Esophagus muscularis mucosa (tissue), 4 donors: ENCODE data around the gene CNN2.

Source experiments
- EP300 ChIP-seq: sonication (generic); formaldehyde crosslinking; IDR thresholded peaks from one replicate; pipeline ENCODE4 v1.6.1; 2017; ENCODE audit warnings: antibody characterized with exemption
- POLR2A ChIP-seq: fragments of 450-650 bp; IDR thresholded peaks from one replicate; pipeline ENCODE4 v1.6.1; 2017; ENCODE audit warnings: antibody characterized with exemption, moderate library complexity, mild to moderate bottlenecking, low read depth
- POLR2AphosphoS5 ChIP-seq, 2 donors: sonication (generic); formaldehyde crosslinking; IDR thresholded peaks; one replicate each; pipeline ENCODE4 v1.6.1; 2017; ENCODE audit warnings: antibody characterized with exemption in 2 of 2
- TF ChIP-seq, protein P1 (sequence below), 3 experiments: fragments of 200-600 bp in 2 of 3; fragments of 450-650 bp in 1 of 3; sonication (generic) in 2 of 3; IDR thresholded peaks; one replicate each; pipeline ENCODE4 v1.5.1; 2017 to 2019; ENCODE audit warnings: antibody characterized with exemption in 3 of 3, mild to moderate bottlenecking in 2 of 3, moderate library complexity in 1 of 3

DNA sequence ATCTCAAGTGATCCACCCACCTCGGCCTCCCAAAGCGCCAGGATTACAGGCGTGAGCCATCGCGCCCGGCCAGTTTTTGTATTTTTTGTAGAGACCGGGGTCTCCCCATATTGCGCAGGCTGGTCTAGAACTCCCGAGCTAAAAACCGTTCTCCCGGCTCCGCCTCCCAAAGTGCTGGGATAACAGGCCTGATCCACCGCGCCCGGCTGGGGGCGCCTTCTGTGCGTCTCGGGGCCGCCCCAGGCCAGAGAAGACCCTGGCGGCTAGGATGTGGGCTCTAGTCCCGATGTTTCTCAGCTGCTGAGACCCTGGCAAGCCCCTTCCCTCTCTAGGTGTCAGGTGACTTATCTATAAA is 44.1 kb downstream of the CNN2 start:
- TF ChIP-seq POLR2AphosphoS5 (IDR thresholded peaks at IDR 0.05) (no peak), EP300 (no peak), POLR2A (no peak)
- TF ChIP-seq, protein P1, sequence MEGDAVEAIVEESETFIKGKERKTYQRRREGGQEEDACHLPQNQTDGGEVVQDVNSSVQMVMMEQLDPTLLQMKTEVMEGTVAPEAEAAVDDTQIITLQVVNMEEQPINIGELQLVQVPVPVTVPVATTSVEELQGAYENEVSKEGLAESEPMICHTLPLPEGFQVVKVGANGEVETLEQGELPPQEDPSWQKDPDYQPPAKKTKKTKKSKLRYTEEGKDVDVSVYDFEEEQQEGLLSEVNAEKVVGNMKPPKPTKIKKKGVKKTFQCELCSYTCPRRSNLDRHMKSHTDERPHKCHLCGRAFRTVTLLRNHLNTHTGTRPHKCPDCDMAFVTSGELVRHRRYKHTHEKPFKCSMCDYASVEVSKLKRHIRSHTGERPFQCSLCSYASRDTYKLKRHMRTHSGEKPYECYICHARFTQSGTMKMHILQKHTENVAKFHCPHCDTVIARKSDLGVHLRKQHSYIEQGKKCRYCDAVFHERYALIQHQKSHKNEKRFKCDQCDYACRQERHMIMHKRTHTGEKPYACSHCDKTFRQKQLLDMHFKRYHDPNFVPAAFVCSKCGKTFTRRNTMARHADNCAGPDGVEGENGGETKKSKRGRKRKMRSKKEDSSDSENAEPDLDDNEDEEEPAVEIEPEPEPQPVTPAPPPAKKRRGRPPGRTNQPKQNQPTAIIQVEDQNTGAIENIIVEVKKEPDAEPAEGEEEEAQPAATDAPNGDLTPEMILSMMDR (IDR thresholded peaks at IDR 0.05) = no peak
